Ascending aorta (tissue), 2 donors: ENCODE results near the gene CDC37L1. TPM values are rescaled to one million over a fixed set of nuclear protein-coding genes. Genes with fewer than 3 reads are reported as not detected.

ENCODE experiments used
- DNase-seq, 2 donors: peaks; one replicate each; pipeline ENCODE4 v3.0.0-alpha.2; 2019; ENCODE audit warnings: low spot score in 2 of 2
- H3K27ac ChIP-seq, 2 donors: fragments of 200-600 bp; sonication (generic); one replicate each; pipeline ENCODE4 v1.5.1; 2016 to 2017; ENCODE audit warnings: mild to moderate bottlenecking in 1 of 2
- H3K27me3 ChIP-seq: fragments of 200-600 bp; sonication (generic); one replicate; pipeline ENCODE4 v1.5.1; 2017
- H3K36me3 ChIP-seq, 2 donors: fragments of 200-600 bp; sonication (generic); one replicate each; pipeline ENCODE4 v1.5.1; 2016
- H3K4me1 ChIP-seq, 2 donors: fragments of 200-600 bp; sonication (generic); one replicate each; pipeline ENCODE4 v1.5.1; 2016 to 2017; ENCODE audit warnings: mild to moderate bottlenecking in 1 of 2
- H3K4me3 ChIP-seq, 2 donors: fragments of 200-600 bp; sonication (generic); one replicate each; pipeline ENCODE4 v1.5.1; 2016 to 2017; ENCODE audit warnings: mild to moderate bottlenecking in 1 of 2
- H3K9me3 ChIP-seq, 2 donors: fragments of 200-600 bp; sonication (generic); one replicate each; pipeline ENCODE4 v1.5.1; 2016
- CTCF ChIP-seq, 3 experiments: fragments of 200-600 bp in 2 of 3; fragments of 450-650 bp in 1 of 3; sonication (generic) in 2 of 3; IDR thresholded peaks; one replicate each; pipeline ENCODE4 v1.5.1; 2016 to 2019; ENCODE audit warnings: antibody characterized with exemption in 3 of 3, mild to moderate bottlenecking in 1 of 3, moderate library complexity in 1 of 3
- intact Hi-C: fragments of 100-400 bp; cut with DNase I; formaldehyde crosslinking; loops from one replicate; pipeline ENCODE4 v1.15.1; 2023
- total RNA-seq: library from RNA; depleted of rRNA; stranded (reverse); fragments of >200 nt; gene quantifications from one replicate; pipeline ENCODE4 v1.1.0, GENCODE V29; 2016

Gene CDC37L1
- total RNA-seq, 1 donor from 2014 or later, result 17.2 TPM

DNA sequence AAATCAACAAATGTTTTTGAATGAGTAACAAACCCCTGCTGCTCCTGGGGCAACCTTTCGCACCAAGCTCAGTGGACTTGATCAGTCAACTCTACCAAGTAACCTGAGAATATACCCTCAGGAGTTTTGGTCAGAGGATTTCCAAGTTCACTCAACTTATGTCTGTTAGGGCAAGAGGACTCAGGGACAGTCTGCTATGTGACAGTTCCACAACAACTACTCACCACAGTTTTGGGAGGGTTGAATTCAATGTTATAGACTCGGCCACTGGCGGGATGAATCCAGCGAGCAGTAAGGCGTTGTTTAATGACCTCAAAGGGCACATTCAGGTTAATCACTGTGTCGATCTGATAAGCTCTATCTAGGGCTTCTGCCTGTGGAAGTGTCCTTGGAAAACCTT, 39.5 kb downstream of the CDC37L1 start:
- H3K9me3 ChIP-seq, result no peaks in the 10 kb centered on the region
- no peak for TF ChIP-seq CTCF (IDR thresholded peaks at IDR 0.05)

GRCh38 chr9:4721736-4722135, 42.4 kb downstream of the CDC37L1 start:
- Histone ChIP-seq H3K4me1 (no peaks in the 10 kb centered on the region), H3K27me3 (no peaks in the 10 kb centered on the region), H3K27ac (no peak overlapping the region), H3K36me3 (peaks cover 35 to 46% of the 10 kb centered on the region in 2 donors), H3K9me3 (no peaks in the 10 kb centered on the region), H3K4me3 (no peak overlapping the region)
- intact Hi-C loops, result no loop called here
- no peak for TF ChIP-seq CTCF (IDR thresholded peaks at IDR 0.05)
- DNase-seq, result no peak

More for the DNA sequence above, 39.5 kb downstream of the CDC37L1 start:
- intact Hi-C loops, result no loop called here
- peaks cover 38 to 52% of the 10 kb centered on the region in 2 donors for H3K36me3 ChIP-seq
- no peak for DNase-seq
- no peaks in the 10 kb centered on the region for H3K27me3 ChIP-seq
- H3K4me1 ChIP-seq, result no peaks in the 10 kb centered on the region
- no peak overlapping the region for H3K27ac ChIP-seq
- H3K4me3 ChIP-seq, result no peak overlapping the region

DNA sequence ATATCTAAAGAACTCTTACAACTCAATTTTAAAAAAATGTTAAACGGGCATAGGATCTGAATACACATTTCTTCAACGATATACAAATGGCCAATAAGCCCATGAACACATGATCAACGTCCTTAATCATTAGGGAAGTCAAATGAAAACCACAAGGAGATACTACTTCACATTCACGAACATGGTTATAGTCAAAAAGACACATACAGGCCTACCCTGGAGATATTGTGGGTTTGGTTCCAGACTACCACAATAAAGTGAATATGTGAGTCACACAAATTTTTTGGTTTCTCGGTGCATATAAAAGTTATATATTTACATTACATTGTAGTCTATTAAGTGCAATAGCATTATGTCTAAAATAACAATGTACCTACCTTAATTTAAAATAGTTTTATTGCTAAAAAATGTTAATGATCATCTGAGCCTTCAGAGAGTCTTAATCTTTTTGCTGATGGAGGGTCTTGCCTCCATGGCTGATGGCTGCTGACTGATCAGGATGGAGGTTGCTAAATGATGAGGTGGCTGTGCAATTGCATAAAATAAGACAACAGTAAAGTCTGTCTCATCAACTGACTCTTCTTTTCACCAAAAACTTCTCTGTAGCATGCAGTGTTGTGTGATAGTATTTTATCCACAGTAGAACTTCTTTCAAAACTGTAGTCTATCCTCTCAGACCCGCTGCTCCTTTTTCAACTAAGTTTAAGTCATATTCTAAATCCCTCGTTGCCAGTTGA, 46.5 kb downstream of the CDC37L1 start:
- no peak overlapping the region for H3K4me3 ChIP-seq
- no peaks in the 10 kb centered on the region for H3K4me1 ChIP-seq
- no peak overlapping the region for H3K27ac ChIP-seq
- intact Hi-C loops, result no loop called here
- H3K9me3 ChIP-seq, result no peaks in the 10 kb centered on the region
- DNase-seq, result no peak
- TF ChIP-seq CTCF (IDR thresholded peaks at IDR 0.05), result no peak
- H3K27me3 ChIP-seq, result no peaks in the 10 kb centered on the region
- peaks cover 10 to 21% of the 10 kb centered on the region in 2 donors for H3K36me3 ChIP-seq

GRCh38 chr9:4727593-4727992, 48.2 kb downstream of the CDC37L1 start:
- peaks cover 1 to 6% of the 10 kb centered on the region in 2 donors for H3K36me3 ChIP-seq
- H3K4me3 ChIP-seq, result no peak overlapping the region
- no peaks in the 10 kb centered on the region for H3K4me1 ChIP-seq
- no peaks in the 10 kb centered on the region for H3K9me3 ChIP-seq
- TF ChIP-seq CTCF (IDR thresholded peaks at IDR 0.05), result no peak
- intact Hi-C loops, result no loop called here
- no peaks in the 10 kb centered on the region for H3K27me3 ChIP-seq
- H3K27ac ChIP-seq, result no peak overlapping the region
- no peak for DNase-seq

- Histone ChIP-seq H3K4me3 (no peak overlapping the region), H3K9me3 (no peaks in the 10 kb centered on the region), H3K27me3 (no peaks in the 10 kb centered on the region), H3K27ac (no peak overlapping the region), H3K36me3 (no peaks in the 10 kb centered on the region), H3K4me1 (no peaks in the 10 kb centered on the region)
- intact Hi-C loops, result no loop called here
- no peak for TF ChIP-seq CTCF (IDR thresholded peaks at IDR 0.05)
- DNase-seq, result no peak
Measured at GRCh38 chr9:4732890-4733289, 53.5 kb downstream of the CDC37L1 start.
